ENCODE measurements around the gene CETP. TPM values are rescaled to one million over a fixed set of nuclear protein-coding genes. Genes with fewer than 3 reads are reported as not detected.

Gene CETP
- total and polyA plus RNA-seq, 2 of the 13 experiments (the other 11 are each of a cell fraction or from before 2014, with no cell fraction given): 0.31 to 9.8 TPM

GRCh38 chr16:56967733-56968132, 6.0 kb downstream of the CETP start (continued):
- TF ChIP-seq RCOR2 (CRISPR knock-in tag; IDR thresholded peaks at IDR 0.05) (peak; percentile 74; the same call in 1 of the 2 replicates), THAP11 (CRISPR knock-in tag; IDR thresholded peaks at IDR 0.05) (0 out of 2 replicates have a peak, but pooled peaks have one; percentile 28), SIN3B (IDR thresholded peaks at IDR 0.05; ENCODE audit: low read length) (no peak), ZNF564 (CRISPR knock-in tag; IDR thresholded peaks at IDR 0.05) (no peak)

GRCh38 chr16:56969769-56970168, 8.0 kb downstream of the CETP start:
- ChIA-PET POLR2A (interaction anchor here (1.0 kb wide), 1 partner anchor 38 kb away, joined by 3 read pairs; no protein-coding TSS in a partner anchor), CTCF (ENCODE audit: low intra/inter-chr PET ratio, low total read pairs) (no interaction called here)
- no peak overlapping the region for H3K4me3 ChIP-seq (replicated peaks in 1 of 3; ENCODE audit: insufficient read depth in 1 of 3, low read depth in 2 of 3, low read length in 3 of 3)
- no peak overlapping the region for H3K27ac ChIP-seq (ENCODE audit: extremely low read length, insufficient read depth, low read length)
- BruUV-seq (replicated peaks): no TSS peak
- H3K36me3 ChIP-seq (replicated peaks in 1 of 2; ENCODE audit: control insufficient read depth in 1 of 2, insufficient read depth in 2 of 2, low read length in 2 of 2): no peaks in the 10 kb centered on the region
- in situ Hi-C loops (cut with HindIII; ENCODE audit: extremely low pct_ligation_motif_present, low pct_unique_long_range_greater_than_20kb) (no loop called here), intact Hi-C loops (cut with micrococcal nuclease; ENCODE audit: unreplicated experiment) (no loop called here)
- no peaks in the 10 kb centered on the region for H3K79me2 ChIP-seq (ENCODE audit: insufficient read depth, low read length)
- H3K4me2 ChIP-seq (ENCODE audit: low read depth, low read length): no peak overlapping the region
- TF ChIP-seq ISX (CRISPR knock-in tag; conservative IDR thresholded peaks at IDR 0.05) (no peak), CHCHD3 (CRISPR knock-in tag; IDR thresholded peaks at IDR 0.05) (0 out of 2 replicates have a peak, but pooled peaks have one; percentile 52)
- TF ChIP-seq, protein P1, sequence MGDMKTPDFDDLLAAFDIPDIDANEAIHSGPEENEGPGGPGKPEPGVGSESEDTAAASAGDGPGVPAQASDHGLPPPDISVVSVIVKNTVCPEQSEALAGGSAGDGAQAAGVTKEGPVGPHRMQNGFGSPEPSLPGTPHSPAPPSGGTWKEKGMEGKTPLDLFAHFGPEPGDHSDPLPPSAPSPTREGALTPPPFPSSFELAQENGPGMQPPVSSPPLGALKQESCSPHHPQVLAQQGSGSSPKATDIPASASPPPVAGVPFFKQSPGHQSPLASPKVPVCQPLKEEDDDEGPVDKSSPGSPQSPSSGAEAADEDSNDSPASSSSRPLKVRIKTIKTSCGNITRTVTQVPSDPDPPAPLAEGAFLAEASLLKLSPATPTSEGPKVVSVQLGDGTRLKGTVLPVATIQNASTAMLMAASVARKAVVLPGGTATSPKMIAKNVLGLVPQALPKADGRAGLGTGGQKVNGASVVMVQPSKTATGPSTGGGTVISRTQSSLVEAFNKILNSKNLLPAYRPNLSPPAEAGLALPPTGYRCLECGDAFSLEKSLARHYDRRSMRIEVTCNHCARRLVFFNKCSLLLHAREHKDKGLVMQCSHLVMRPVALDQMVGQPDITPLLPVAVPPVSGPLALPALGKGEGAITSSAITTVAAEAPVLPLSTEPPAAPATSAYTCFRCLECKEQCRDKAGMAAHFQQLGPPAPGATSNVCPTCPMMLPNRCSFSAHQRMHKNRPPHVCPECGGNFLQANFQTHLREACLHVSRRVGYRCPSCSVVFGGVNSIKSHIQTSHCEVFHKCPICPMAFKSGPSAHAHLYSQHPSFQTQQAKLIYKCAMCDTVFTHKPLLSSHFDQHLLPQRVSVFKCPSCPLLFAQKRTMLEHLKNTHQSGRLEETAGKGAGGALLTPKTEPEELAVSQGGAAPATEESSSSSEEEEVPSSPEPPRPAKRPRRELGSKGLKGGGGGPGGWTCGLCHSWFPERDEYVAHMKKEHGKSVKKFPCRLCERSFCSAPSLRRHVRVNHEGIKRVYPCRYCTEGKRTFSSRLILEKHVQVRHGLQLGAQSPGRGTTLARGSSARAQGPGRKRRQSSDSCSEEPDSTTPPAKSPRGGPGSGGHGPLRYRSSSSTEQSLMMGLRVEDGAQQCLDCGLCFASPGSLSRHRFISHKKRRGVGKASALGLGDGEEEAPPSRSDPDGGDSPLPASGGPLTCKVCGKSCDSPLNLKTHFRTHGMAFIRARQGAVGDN (CRISPR knock-in tag; IDR thresholded peaks at IDR 0.05): 0 out of 2 replicates have a peak, but pooled peaks have one; percentile 5
- WGBS (ENCODE audit: low lambda C conversion rate): no CpG with 5 or more reads among the region's 7 CpGs
- H3K9me3 ChIP-seq (ENCODE audit: low read length): no peaks in the 10 kb centered on the region
- DNase-seq (ENCODE audit: low spot score) (no peak), FAIRE-seq (no peak), ATAC-seq (no peak)
- H3K4me1 ChIP-seq (ENCODE audit: insufficient read depth, low read length): peaks cover 72% of the 10 kb centered on the region
- no peak overlapping the region for H2AFZ ChIP-seq (ENCODE audit: low read length)
- no peak overlapping the region for H3K9ac ChIP-seq (ENCODE audit: insufficient read depth, low read depth, low read length)
- H3K27me3 ChIP-seq (ENCODE audit: control insufficient read depth in 1 of 2, insufficient read depth in 2 of 2, low read length in 2 of 2): 0 out of 5 replicates have a peak, but pooled peaks cover 0 to 1% of the 10 kb centered on the region in 2 experiments
- H4K20me1 ChIP-seq (ENCODE audit: insufficient read depth, low read length): no peaks in the 10 kb centered on the region
